Fibroblast of villous mesenchyme (primary cell): ENCODE measurements around the gene NME9. TPM values are rescaled to one million over a fixed set of nuclear protein-coding genes. Genes with fewer than 3 reads are reported as not detected.

Experiments used
- DNase-seq: peaks from one replicate; pipeline ENCODE4 v3.0.0-alpha.2; 2010; ENCODE audit warnings: low read depth
- H3K4me3 ChIP-seq: 2 replicates; pipeline ENCODE4 v1.5.1; 2011; ENCODE audit warnings: low read depth, mild to moderate bottlenecking, low read length
- total RNA-seq: library from RNA; depleted of rRNA; stranded (reverse); fragments of >200 nt; gene quantifications from 2 replicates; pipeline ENCODE4 v1.2.3, GENCODE V29; 2012
- TF ChIP-seq, protein P1 (sequence below): IDR thresholded peaks from 2 replicates; pipeline ENCODE4 v1.5.1; 2012; ENCODE audit warnings: low read depth, mild to moderate bottlenecking, low read length; ENCODE audit not compliant: insufficient read depth

Gene NME9
- total RNA-seq, 1 donor, result under 0.01 TPM

DNA sequence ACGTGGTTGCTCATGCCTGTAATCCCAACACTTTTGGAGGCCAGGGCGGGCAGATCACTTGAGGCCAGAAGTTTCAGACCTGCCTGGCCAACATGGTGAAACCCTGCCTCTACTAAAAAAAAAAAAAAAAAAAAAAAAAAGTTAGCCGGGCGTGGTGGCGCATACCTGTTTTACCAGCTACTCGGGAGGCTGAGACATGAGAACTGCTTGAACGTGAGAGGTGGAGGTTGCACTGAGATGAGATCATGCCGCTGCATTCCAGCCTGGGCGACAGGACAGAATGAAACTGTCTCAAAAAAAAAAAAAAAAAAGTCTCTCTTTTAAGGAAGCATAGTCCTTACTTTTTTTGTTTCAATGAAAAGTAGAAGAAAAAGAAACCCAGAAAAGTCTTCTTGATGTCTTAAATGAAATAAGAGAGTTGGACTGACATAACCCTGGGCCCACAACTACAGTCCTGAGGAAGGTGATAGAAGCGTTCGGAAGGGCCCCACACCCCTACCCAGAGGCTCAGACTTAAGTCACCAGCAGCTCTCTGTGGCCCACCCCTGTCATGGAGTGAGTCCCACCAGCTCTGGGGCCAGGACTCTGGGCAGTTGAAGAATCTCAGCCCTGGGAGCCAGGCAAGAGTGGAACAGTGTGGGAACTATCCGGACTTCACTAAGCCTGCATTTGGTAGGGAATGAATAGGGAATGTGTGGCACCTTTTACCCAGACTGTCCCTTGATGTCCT, 2.6 kb downstream of the NME9 start:
- no peak for DNase-seq
- TF ChIP-seq, protein P1, sequence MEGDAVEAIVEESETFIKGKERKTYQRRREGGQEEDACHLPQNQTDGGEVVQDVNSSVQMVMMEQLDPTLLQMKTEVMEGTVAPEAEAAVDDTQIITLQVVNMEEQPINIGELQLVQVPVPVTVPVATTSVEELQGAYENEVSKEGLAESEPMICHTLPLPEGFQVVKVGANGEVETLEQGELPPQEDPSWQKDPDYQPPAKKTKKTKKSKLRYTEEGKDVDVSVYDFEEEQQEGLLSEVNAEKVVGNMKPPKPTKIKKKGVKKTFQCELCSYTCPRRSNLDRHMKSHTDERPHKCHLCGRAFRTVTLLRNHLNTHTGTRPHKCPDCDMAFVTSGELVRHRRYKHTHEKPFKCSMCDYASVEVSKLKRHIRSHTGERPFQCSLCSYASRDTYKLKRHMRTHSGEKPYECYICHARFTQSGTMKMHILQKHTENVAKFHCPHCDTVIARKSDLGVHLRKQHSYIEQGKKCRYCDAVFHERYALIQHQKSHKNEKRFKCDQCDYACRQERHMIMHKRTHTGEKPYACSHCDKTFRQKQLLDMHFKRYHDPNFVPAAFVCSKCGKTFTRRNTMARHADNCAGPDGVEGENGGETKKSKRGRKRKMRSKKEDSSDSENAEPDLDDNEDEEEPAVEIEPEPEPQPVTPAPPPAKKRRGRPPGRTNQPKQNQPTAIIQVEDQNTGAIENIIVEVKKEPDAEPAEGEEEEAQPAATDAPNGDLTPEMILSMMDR, result no peak

DNA sequence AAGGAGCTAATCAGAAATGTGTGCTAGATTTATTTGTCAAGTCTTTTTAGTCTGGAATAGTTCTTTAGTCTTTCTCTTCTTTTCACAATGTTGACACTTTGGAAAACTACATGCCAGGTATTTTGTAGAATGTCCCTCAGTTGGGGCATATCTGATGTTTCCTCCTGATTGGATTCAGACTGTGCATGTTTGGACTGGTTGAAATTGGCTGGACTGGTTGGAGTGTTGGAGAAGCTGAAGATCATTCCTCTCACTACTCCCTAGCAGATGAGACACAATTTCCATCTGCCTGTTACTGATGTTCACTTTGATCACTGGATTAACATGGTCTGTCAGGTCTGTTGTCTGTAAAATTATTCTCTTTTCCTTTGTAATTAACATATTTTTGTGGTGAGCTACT, 3.7 kb downstream of the NME9 start:
- TF ChIP-seq, protein P1, result no peak
- H3K4me3 ChIP-seq, result no peak overlapping the region
- DNase-seq, result no peak

More for the DNA sequence above, 2.6 kb downstream of the NME9 start:
- H3K4me3 ChIP-seq, result no peak overlapping the region

DNA sequence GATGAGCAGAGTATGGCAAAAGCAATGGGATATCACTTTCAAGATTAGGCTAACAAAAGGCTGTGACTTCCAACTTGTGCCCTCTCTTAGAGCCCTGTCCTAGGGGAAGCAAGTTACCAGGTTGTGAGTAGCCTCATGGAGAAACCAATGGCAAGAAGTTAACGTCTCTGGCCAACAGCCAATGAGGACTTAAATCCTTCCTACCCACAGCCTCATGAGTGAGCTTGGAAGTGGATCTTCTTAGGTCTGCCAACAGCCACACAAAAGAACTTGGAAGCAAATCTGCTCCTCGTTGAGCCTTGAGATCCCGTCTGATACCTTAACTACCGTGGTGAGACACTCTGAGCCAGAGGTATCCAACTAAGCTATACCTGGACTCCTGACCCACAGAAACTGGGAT, 5.7 kb downstream of the NME9 start:
- TF ChIP-seq, protein P1, result no peak
- H3K4me3 ChIP-seq, result no peak overlapping the region
- DNase-seq, result no peak

DNA sequence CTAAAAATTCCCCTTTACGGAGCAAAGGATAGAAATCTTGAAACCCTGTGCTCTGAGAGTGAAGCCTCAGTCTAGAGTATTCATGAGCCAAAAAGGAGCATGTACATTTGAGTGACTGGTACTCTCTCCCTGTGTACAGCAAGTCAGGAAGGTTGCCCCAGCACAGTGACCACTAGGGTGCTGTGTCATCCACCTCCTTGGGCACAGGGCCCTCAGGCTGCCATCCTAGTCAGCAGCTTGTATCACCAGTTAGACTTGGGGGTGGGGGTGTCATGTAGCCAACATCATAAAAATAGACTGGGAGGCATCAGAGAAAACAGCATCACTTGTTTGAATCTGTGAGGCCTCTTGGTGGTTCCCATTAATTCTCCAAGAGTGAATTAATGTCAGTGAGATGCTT, 12.0 kb downstream of the NME9 start:
- H3K4me3 ChIP-seq, result no peak overlapping the region
- DNase-seq, result no peak
- TF ChIP-seq, protein P1, result no peak

DNA sequence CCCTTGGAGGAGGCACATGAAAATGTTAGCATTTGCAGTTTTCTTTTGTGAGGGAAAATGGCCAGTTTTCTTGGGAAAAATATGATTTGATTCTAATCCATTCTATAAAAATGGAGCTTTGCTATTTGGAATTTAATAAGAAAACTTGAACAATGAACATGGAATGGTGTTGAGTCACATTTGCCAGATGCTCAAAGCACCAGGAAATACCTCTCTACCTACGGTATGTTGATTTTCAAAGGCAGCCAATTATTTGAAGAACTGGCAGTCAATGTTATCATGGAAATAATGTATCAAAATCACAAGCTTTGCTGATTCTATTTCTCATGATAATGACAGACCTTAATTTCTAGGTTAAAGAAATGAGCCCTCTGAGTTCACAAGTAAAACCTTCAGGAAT, 14.9 kb downstream of the NME9 start:
- TF ChIP-seq, protein P1, result no peak
- no peak overlapping the region for H3K4me3 ChIP-seq
- DNase-seq, result no peak

DNA sequence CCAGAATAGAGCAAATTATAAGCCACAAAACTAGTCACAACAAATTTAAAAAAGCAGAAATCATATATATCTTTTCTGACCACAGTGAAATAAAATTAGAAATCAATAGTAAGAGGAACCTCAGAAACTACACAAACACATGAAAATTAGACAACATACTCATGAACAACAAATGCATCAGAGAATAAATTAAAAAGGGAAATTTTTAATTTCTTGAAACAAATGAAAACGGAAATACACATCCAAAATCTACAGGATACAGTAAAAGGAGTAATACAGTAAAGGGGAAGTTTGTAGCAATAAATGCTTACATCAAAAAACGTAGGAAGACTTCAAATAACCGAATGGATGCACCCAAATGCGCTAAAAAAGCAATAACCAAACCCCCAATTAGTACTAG, 19.2 kb downstream of the NME9 start:
- TF ChIP-seq, protein P1, result no peak

DNA sequence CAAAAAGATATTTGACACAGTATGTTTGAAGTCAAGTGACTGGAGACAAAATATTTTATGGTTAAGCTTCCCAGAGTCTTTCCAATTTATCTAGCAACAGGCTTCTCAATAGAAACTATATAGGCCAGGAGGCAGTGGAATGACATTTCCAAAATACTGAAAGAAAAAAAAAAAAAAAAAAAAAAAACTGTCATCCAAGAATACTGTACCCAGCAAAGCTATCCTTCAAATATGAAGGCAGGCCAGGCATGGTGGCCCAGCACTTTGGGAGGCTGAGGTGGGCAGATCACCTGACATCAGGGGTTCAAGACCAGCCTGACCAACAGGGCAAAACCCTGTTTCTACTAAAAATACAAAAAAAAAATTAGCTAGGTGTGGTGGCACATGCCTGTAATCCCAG, 20.9 kb downstream of the NME9 start:
- H3K4me3 ChIP-seq, result no peak overlapping the region
- TF ChIP-seq, protein P1, result no peak
- DNase-seq, result no peak

More for the DNA sequence above, 19.2 kb downstream of the NME9 start:
- no peak overlapping the region for H3K4me3 ChIP-seq
- DNase-seq, result no peak
